ENCODE data around the gene SOAT2. TPM values are rescaled to one million over a fixed set of nuclear protein-coding genes. Genes with fewer than 3 reads are reported as not detected.

SOAT2 gene
- total RNA-seq, 6 donors from 2014 or later: 0.11 to 3.1 (median 0.13) TPM; not detected in 3

GRCh38 chr12:53127169-53127568 is 23.9 kb downstream of the SOAT2 start:
- Histone ChIP-seq H3K27me3 (no peaks in the 10 kb centered on the region), H3K9me3 (no peaks in the 10 kb centered on the region), H3K4me1 (no peaks in the 10 kb centered on the region), H3K27ac (no peak overlapping the region), H3K36me3 (no peaks in the 10 kb centered on the region), H3K4me3 (no peak overlapping the region)
- no peak for DNase-seq
- 75 to 84% methylated on average over 1 of the region's 1 CpG for WGBS, 2 donors
- TF ChIP-seq CTCF (IDR thresholded peaks at IDR 0.05) (no peak), POLR2A (IDR thresholded peaks at IDR 0.05) (no peak), EP300 (IDR thresholded peaks at IDR 0.05) (no peak), POLR2AphosphoS5 (IDR thresholded peaks at IDR 0.05) (no peak)
- ATAC-seq (ENCODE audit: low FRiP score in 2 of 2): no peak

- ATAC-seq (ENCODE audit: low FRiP score in 2 of 2): no peak
- TF ChIP-seq POLR2A (IDR thresholded peaks at IDR 0.05): no peak
- no peak for TF ChIP-seq EP300 (IDR thresholded peaks at IDR 0.05)
- TF ChIP-seq POLR2AphosphoS5 (IDR thresholded peaks at IDR 0.05): no peak
- TF ChIP-seq CTCF (IDR thresholded peaks at IDR 0.05): no peak
These were observed 25.7 kb downstream of the SOAT2 start for GRCh38 chr12:53128780-53129569.

GRCh38 chr12:53131844-53132243 is 28.6 kb downstream of the SOAT2 start:
- WGBS, 2 donors: 78 to 82% methylated on average over 2 of the region's 2 CpGs
- no peak overlapping the region for H3K4me3 ChIP-seq
- H3K27me3 ChIP-seq: no peaks in the 10 kb centered on the region
- peaks cover 0 to under 1% (median 0%) of the 10 kb centered on the region in 4 donors for H3K9me3 ChIP-seq
- no peak for ATAC-seq (ENCODE audit: low FRiP score in 2 of 2)
- DNase-seq: no peak
- no peaks in the 10 kb centered on the region for H3K4me1 ChIP-seq
- TF ChIP-seq CTCF (IDR thresholded peaks at IDR 0.05) (no peak), EP300 (IDR thresholded peaks at IDR 0.05) (no peak), POLR2A (IDR thresholded peaks at IDR 0.05) (no peak), POLR2AphosphoS5 (IDR thresholded peaks at IDR 0.05) (no peak)
- no peak overlapping the region for H3K27ac ChIP-seq
- no peaks in the 10 kb centered on the region for H3K36me3 ChIP-seq

More at GRCh38 chr12:53128780-53129569, 25.7 kb downstream of the SOAT2 start:
- no peaks in the 10 kb centered on the region for H3K27me3 ChIP-seq
- no peaks in the 10 kb centered on the region for H3K4me1 ChIP-seq
- 78 to 80% methylated on average over 10 of the region's 10 CpGs for WGBS, 2 donors
- H3K9me3 ChIP-seq: no peaks in the 10 kb centered on the region
- no peak overlapping the region for H3K27ac ChIP-seq
- no peak for DNase-seq
- no peaks in the 10 kb centered on the region for H3K36me3 ChIP-seq
- no peak overlapping the region for H3K4me3 ChIP-seq

- WGBS, 2 donors: 85 to 95% methylated on average over 3 of the region's 3 CpGs
- TF ChIP-seq POLR2A (IDR thresholded peaks at IDR 0.05) (no peak), CTCF (IDR thresholded peaks at IDR 0.05) (no peak), POLR2AphosphoS5 (IDR thresholded peaks at IDR 0.05) (no peak), EP300 (IDR thresholded peaks at IDR 0.05) (no peak)
- Histone ChIP-seq H3K36me3 (no peaks in the 10 kb centered on the region), H3K4me1 (no peaks in the 10 kb centered on the region), H3K4me3 (no peak overlapping the region), H3K27ac (no peak overlapping the region), H3K27me3 (no peaks in the 10 kb centered on the region), H3K9me3 (peaks cover 0 to 6% (median 0%) of the 10 kb centered on the region in 4 donors)
- DNase-seq (no peak), ATAC-seq (ENCODE audit: low FRiP score in 2 of 2) (no peak)
These were observed 30.4 kb downstream of the SOAT2 start for GRCh38 chr12:53133722-53134121.

GRCh38 chr12:53143355-53143754 is 40.1 kb downstream of the SOAT2 start:
- ATAC-seq (ENCODE audit: low FRiP score in 2 of 2) (no peak), DNase-seq (no peak)
- TF ChIP-seq CTCF (IDR thresholded peaks at IDR 0.05) (no peak), POLR2A (IDR thresholded peaks at IDR 0.05) (no peak), POLR2AphosphoS5 (IDR thresholded peaks at IDR 0.05) (no peak), EP300 (IDR thresholded peaks at IDR 0.05) (no peak)
- H3K27me3 ChIP-seq: no peaks in the 10 kb centered on the region
- H3K27ac ChIP-seq: no peak overlapping the region
- whole genome bisulfite sequencing, 2 donors: 87 to 91% methylated on average over 4 of the region's 4 CpGs
- no peak overlapping the region for H3K4me3 ChIP-seq
- no peaks in the 10 kb centered on the region for H3K36me3 ChIP-seq
- no peaks in the 10 kb centered on the region for H3K4me1 ChIP-seq
- no peaks in the 10 kb centered on the region for H3K9me3 ChIP-seq
